Panc1 (cell line): ENCODE measurements around the gene GALNTL6.

ENCODE experiments used
- CTCF ChIP-seq: fragments of 450-650 bp; IDR thresholded peaks from 2 replicates; pipeline ENCODE4 v1.5.1; 2017; ENCODE audit warnings: mild to moderate bottlenecking
- POLR2AphosphoS5 ChIP-seq: IDR thresholded peaks from 2 replicates; pipeline ENCODE4 v1.6.1; 2012; ENCODE audit warnings: mild to moderate bottlenecking, low read depth, low read length, moderate library complexity
- TCF7L2 ChIP-seq: IDR thresholded peaks from 2 replicates; pipeline ENCODE4 v1.6.1; 2011; ENCODE audit warnings: mild to moderate bottlenecking, low read depth, low read length, inconsistent platforms

GRCh38 chr4:172127168-172127567 lies 314.0 kb downstream of the GALNTL6 start:
- no peak for TF ChIP-seq POLR2AphosphoS5
- TF ChIP-seq CTCF, result no peak
- no peak for TF ChIP-seq TCF7L2
